HG02798 (cell line): Measurements from ENCODE around the gene NIM1K.
"Not testable (repeated sequence)": the region's sequence is repeated elsewhere in the genome, so short reads cannot be mapped to it uniquely, and the experiment has no call there.

Experiments used
- ATAC-seq: cut with Tn5 transposase; IDR thresholded peaks from one replicate; pipeline ENCODE4 v1.9.1; 2021; ENCODE audit warnings: mild to moderate bottlenecking; ENCODE audit not compliant: unreplicated experiment, poor library complexity

NIM1K gene

DNA sequence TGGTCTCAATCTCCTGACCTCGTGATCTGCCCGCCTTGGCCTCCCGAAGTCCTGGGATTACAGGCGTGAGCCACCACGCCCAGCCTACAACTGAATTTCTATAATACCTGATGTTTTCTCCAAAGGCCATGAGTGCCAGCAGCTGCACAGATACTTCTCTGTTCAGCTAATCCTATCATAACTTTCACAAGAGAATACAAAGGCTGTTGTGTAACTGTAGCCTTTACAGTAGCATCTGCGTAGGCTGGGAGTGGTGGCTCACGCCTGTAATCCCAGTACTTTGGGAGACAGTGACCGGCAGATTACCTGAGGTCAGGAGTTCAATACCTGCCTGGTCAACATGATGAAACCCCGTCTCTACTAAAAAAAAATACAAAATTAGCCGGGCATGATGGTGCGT, 8.9 kb upstream of the NIM1K start:
- ATAC-seq = not testable (repeated sequence)

DNA sequence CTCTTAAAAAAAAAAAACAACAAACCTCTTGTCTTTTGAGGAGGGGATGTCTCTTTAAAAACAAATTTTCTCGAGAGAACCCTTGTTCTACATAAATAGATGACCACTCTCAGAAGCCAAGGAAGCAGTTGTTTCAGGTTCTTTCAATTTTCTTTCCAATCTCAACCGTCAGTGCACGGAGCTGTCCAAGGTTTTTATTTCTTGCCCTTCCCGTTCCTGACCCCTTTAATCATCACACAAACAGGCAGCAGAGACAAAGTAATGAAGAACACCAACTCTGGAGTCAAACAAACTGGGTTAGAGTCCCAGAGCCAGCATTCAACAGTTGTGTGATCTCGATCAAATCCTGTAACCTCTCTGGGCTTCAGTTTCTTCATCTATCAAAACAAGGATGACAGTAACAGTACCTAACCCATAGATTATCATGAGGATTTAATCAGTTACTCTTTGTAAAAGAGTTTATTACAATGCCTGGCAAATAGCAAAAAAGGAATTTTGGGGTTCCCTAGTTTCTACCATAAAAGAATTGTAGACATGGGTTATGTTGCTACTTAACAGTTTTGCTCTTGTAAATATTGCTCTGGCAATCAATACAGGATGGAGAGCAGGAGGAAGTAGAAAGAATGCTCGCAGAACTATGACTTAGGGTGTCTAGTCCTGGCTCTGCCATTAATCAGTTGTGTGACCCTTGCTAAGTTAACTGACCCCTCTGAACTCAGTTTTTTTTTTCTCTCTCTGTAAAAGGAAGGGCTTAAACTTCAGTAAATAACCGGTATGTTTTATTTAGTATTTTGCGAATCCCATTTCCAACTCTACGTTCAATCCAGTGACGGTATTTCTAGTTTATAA, 1.0 kb upstream of the NIM1K start:
- no peak for ATAC-seq

DNA sequence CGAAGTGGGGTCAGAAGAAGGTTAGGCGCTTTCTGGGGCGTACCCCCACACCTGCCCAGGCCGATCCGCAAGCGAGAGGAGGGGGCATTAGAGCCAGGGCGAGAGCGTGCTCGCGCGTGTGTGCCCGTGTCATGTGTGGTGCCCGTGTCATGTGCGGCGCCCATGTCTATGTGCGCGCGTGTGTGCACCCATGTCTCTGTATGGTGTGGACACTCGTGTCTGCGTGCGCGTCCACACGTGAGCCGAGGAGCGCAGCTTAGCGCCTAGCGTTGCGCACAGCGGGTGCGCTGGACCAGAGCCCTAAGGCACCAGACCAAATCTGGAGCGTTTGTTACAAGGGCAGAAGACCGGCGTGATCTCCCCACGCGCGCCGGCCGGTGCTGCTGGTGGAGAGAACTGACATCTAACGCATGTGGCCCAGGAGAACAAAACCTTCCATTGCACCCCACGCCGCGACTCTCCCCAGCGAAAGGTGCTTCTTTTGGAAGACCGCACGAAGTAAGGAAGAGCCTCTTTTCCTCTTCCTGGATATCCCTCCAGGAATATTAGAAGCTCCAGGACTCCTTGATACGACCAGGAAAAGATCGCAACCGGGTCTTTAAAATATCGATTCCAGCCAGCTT, 644 bp downstream of the NIM1K start:
- ATAC-seq = peak; percentile 27

DNA sequence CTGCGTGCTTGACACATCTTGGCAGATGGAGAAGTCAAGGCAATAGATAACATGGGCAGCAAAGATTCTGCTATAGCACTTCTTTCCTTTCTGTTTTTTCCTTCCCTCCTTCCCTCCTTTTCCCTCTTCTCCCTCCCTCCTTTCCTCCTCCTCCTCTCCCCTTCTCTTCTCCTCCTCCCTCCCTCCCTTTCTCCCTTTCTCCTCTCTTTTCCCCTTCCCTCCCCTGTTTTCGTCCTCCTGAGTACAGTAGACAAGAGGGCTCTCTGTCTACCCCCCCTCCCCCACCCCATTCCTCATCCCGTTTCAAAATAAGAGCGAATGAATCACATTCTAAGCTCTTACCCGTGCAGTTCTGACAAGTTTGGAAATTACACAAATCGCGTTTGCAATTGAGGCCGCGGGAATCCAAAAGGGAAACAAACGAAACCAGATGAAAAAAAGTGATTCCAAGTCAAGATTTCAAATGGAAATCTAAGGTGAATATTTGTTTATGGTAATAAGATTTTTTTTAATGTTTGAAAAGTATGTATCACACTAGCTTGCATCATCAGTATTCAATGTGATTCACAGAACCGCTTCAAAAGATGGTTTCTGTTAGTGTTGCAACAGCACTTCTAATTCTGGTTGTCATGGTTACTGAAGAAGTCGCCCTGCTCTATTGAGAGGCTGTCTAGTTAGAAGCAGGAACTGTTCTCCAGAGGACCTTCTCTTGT, 1.3 kb downstream of the NIM1K start:
- peak; percentile 39 for ATAC-seq

DNA sequence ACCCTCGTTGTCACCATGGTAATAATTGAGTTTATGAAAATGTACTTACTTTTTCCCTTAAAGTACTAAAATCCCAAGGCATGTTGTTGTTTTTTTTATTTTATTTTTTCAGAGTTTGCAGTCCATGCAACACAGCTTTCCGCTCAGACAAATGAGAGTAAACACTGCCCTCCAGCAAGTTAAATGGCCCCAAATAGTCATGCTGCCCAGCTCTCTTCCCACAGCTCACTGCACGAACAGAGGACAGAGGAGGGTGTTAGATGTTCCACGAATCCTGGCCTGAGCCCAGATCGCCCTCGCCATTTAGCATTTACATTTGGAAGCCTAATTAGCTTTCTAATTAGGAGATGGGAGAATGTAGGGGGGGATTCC, 1.9 kb downstream of the NIM1K start:
- ATAC-seq = no peak

DNA sequence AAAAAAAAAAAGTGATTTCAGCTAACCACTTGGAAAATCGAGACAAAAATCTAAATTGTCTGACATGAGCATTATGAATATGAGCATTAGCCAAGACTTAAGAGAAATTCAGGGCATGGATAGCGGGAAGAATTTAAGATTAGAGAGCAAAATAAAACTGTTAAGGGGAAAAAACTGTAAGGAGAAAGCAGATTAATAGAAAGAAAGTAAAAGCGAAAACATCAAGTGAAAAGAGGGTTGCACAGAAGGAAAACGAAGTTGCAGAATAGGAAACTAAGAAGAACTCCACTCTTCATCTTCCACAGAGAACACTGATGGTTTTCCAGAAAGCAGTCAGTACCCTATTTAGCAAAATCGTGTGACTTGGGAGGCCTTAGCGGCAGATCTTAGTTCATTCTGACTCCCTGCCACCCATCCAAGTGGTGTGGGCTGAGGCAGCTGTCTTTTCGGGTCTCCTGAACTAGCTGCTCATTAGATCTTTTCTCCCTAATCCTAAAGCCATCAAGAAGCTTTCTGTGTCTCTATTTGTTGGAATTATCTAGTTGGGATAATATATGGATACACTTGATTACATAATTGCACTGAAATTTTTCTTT, 3.7 kb downstream of the NIM1K start:
- no peak for ATAC-seq

DNA sequence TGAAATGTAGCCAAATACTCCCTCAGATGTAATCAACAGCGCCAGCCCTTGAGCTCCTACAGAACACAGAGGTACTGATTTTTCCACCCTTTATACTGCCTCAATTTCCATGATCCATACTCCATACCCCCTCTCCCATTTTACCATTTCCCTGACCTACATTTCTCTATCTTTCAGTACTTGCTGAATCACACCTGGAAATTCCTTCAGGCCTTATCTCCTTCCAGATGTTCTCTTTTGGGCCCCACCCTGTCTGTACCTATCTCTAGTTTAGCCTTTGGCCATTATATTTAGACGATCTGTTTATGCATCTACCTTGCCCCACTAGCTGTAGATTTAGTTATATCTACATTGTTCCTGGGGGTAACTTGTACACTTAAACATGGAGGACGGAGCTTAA, 5.5 kb downstream of the NIM1K start:
- no peak for ATAC-seq

DNA sequence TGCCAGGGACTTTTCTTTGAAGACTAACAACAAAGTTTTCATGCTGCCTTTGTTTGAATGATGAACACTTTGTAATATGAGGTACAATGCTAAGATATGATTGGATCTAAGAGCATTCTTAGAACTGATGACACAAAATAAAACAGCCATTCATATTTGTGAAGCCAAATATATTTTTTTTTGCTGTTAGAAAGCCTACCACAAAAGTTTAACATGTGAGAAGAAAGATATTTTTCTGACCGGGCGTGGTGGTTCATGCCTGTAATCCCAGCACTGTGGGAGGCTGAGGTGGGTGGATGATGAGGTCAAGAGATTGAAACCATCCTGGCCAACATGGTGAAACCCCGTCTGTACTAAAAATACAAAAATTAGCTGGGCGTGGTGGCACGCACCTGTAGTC, 9.4 kb downstream of the NIM1K start:
- ATAC-seq = peak; percentile 54

DNA sequence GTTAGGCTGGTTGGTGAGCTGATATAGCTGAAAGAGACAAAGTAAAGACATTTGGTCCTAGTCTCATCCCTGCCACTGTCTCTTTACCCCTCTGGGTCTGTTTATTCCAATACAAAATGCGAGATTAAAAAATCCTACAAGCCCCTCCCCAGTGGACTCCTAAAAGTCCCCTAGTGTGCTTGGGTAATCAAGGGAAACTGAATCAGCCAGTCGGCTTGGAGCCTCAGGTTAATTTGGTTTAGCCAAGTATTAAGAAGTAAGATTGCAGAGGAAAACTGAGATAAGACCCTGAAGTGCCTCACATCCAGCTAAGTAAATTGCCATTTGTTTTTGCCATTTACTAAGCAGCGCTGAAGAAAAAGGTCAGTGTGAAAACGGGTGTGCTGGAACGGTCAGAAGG, 10.4 kb downstream of the NIM1K start:
- ATAC-seq = no peak

DNA sequence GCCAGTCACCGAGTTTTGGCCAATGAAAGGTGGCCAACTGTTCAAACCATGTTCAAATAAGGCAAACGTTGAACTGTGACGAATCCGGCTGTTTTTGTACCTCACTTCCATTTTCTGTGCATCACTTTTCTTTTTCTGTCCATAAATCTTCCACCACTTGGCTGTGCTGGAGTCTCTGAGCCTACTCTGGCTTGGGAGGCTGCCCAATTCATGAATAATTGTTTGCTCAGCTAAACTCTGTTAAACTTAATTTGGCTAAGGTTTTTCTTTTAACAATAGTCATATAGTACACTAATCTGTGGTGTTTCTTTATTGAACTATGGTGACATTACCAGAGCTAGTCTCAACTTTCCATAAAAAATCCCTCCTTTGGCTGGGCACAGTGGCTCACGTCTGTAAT, 11.3 kb downstream of the NIM1K start:
- ATAC-seq = no peak

DNA sequence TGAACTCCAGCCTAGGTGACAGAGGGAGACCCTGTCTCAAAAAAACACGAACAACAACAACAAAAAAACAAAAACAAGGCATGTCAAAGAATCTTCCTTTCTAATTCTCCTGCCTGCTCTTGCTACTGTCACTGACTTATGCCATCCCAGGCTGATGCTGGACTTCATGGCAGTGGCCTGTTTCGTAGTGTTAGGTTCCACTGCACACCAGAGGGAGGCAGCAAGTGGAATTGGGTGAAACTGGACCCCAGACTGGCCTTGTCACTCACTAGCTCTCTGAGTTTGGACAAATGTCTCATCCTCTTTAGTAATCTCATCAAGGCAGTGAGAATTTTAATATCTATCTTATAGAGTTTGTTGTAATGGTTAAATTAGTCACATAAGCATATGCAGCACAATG, 12.9 kb downstream of the NIM1K start:
- ATAC-seq = no peak

DNA sequence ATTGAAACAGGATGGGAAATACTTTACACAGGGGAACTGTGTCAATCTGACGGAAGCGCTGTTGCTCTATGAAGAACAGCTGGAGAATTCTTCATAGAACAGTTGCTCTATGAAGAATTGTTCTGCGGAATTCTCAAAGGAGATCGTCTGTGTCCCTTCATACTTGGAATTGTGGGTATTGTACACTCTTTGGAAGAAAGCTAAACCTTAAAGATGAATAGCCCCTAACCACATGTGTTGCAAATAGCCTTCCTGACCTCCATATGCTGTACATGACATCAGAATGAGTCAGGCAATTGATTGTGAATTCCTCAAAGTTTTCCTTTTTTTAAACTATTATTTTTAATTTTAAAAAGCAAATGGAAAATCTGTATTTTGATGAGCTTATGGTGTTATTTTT, 15.6 kb downstream of the NIM1K start:
- no peak for ATAC-seq

DNA sequence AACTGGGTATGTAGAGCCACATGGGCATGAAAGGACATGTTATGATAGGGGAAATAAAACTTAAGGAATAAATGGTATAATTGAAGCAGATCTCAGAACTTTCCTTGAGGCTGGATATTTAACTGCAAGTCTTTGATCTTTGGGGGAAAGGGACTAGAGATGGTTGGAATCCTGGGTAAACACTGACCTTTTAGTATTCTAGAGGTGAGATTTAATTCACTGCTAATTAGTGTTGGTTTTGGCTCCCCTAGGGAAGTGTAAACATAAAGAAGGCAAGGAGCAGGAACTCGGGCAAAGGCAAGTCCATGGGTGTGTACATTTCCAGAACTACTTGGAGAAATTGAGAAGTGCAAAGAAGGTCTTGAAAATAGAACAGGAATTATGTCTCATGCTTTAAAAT, 16.6 kb downstream of the NIM1K start:
- ATAC-seq = no peak

DNA sequence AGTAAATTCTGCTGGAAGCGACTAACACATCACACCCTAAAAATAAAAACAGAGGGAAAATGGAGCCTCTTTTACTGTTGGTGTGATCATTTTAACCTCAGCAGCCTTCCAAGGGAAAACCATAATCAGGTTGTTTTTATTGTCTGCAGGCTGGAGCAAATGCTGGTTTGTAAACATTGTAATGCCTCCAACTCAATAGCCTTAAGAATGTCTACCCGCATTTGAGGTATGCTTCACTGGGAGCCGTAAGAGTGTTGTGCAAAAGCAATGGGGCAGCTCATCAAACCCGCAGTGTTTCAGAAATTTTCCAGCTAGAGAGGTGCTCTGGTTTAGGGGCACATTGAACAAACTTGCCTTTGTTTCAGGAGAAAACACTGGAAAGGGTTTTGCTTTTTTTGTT, 17.0 kb downstream of the NIM1K start:
- ATAC-seq = no peak

DNA sequence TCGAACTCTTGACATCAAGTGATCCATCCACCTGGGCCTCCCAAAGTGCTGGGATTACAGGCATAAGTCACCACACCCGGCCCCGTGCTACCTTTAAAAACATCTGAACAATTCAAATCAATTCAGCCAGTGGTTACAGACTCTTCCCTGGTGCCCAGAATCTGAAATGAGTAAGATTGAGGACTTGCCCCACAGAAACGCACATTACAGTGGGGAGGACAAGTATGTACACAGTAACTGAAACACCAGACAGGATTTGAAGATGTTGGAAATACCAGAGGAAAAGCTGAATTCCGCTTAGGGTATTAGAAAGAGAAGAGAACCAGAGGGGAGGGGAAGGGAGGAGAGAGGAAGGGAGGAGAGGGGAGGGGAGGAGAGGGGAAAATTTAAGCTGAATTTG, 17.8 kb downstream of the NIM1K start:
- ATAC-seq = no peak

DNA sequence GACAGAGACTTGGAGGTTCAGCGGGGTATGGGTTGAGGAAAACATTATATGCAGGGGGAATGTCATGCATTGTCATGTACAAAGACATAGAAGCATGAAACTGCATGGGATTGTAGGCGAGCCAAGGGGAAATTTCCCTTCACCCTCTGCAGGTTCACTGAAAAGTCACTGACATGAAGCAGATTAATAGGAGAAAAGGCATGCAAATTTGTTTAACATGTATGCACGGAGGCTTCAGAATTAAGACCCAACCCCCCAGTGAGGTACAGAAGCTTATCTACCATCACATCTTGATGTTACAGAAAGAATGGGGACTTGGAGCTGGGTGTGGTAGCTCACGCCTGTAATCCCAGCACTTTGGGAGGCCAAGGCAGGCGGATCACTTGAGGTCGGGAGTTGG, 18.5 kb downstream of the NIM1K start:
- no peak for ATAC-seq

DNA sequence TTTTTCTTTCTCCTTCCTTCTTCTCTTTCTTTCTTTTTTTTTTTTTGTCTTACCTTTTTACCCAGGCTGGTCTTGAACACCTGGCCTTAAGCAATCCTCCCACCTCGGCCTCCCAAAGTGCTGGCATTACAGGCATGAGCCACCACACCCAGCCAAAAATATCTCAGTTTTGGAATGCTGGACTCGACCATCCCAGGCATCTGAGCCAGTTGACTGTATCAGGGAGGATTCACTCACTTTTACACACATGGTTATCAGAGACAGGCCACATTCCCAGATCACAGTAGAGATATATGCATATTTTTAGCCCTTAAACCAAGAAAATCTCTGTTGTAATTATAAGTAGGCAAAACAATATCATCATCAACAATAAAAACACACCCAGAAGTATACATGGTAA, 21.9 kb downstream of the NIM1K start:
- ATAC-seq = no peak

DNA sequence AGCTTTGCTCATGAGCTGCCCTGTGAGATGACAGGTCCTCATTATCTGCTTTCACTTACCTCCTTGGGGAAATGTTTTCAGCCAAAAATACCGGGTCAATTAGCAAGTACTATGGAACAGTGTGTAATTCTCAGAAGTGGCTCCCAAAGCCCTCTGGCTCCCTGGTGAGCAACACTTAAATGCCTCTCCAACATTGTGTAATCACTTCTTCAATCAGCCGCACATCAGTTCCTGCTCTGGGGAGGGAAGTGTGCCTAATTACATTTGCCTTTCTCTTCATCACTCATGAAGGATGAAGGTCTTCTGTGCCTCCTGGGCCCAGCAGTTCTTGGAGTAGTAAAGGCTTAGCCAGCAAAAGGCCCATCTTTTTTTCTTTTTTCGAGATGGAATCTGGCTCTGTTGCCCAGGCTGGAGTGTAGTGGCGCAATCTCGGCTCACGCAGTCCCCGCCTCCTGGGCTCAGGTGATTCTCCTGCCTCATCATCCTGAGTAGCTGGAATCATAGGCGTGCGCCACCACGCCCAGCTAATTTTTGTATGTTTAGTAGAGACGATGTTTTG, 23.1 kb downstream of the NIM1K start:
- ATAC-seq = peak; percentile 26

DNA sequence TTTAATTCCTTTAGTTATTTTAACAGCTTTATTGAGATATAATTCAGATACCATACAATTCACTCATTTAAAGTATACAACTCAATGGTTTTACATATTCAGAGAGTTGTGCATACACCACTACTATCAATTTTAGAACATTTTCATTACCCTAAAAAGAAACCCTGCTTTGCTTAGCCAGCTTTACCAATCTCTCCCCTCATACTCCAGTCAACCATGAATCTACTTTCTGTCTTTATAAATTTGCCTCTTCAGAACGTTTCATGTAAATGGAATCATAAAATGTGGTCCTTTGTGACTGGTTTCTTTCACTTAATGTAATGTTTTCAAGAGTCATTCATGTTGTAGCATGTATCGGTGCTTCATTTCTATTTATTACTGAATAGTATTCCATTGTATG, 24.9 kb downstream of the NIM1K start:
- ATAC-seq = no peak

DNA sequence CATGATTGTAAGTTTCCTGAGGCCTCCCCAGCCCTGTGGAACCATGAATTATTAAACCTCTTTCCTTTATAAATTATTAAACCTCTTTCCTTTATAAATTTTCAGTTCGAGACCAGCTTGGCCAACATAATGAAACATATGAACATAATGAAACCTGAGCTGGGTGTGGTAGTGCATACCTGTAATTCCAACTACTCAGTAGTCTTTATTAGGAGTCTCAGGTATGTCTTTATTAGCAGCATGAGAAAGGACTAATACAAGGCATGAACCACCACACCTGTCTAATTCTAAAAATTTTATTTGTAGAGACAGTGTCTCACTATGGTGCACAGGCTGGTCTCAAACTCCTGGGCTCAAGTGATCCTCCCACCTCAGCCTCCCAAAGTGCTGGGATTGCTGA, 27.1 kb downstream of the NIM1K start:
- ATAC-seq = no peak

DNA sequence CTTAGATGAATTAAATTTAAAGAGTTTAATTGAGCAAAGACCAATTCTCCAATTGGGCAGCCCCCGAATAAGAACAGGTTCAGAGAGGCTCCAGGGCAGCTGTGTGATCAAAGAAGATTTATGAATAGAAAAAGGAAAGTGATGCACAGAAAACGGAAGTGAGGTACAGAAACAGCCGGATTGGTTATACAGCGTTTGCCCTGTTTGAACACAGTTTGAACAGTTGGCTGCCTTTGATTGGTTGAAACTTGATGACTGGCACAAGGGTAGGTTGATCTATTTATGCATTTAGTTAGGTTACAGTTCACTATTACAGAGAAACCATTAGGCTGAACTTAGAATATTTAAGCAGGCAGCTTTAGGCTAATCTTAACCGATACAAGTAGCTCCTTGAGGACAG, 29.5 kb downstream of the NIM1K start:
- no peak for ATAC-seq
